A549 (cell line): Measurements from ENCODE around the gene SPTSSA.

ENCODE experiments used
- ESRRA ChIP-seq: fragments of 150-350 bp; IDR thresholded peaks from 2 replicates; pipeline ENCODE4 v1.6.1; 2014; ENCODE audit warnings: mild to moderate bottlenecking, low read length, borderline replicate concordance
- FOSL2 ChIP-seq, 2 experiments: fragments of 450-650 bp in 1 of 2; fragments of >200 bp in 1 of 2; sonication (Bioruptor Twin) in 1 of 2; formaldehyde crosslinking; IDR thresholded peaks; 2 replicates each; pipeline versions ENCODE4 v1.5.0 to v1.6.1; 2016 to 2020; ENCODE audit warnings: mild to moderate bottlenecking in 1 of 2, moderate library complexity in 1 of 2
- HOXA7 ChIP-seq: fragments of 250-450 bp; sonication (Bioruptor Pico); IDR thresholded peaks from 2 replicates; pipeline ENCODE4 v1.5.0; 2020; ENCODE audit warnings: mild to moderate bottlenecking, moderate library complexity
- PHF8 ChIP-seq: fragments of 200-600 bp; sonication (generic); IDR thresholded peaks from 2 replicates; pipeline ENCODE4 v1.6.1; 2016; ENCODE audit warnings: low read depth, mild to moderate bottlenecking, antibody characterized with exemption, moderate library complexity, borderline replicate concordance
- POLR2A ChIP-seq: IDR thresholded peaks from 2 replicates; pipeline ENCODE4 v1.6.1; 2012; ENCODE audit warnings: mild to moderate bottlenecking, low read length
- RFX5 ChIP-seq: fragments of 450-650 bp; IDR thresholded peaks from 2 replicates; pipeline ENCODE4 v1.7.1; 2014; ENCODE audit warnings: antibody characterized with exemption, mild to moderate bottlenecking, moderate library complexity
- ZC3H11A ChIP-seq: fragments of 450-650 bp; IDR thresholded peaks from 2 replicates; pipeline ENCODE4 v1.6.1; 2014; ENCODE audit warnings: antibody characterized with exemption, mild to moderate bottlenecking
- TF ChIP-seq, protein P1 (sequence below): fragments of >200 bp; sonication (Bioruptor Twin); formaldehyde crosslinking; IDR thresholded peaks from 3 replicates; pipeline ENCODE4 v1.5.1; 2016
- TF ChIP-seq, protein P2 (sequence below): IDR thresholded peaks from 2 replicates; pipeline ENCODE4 v1.6.1; 2012

DNA sequence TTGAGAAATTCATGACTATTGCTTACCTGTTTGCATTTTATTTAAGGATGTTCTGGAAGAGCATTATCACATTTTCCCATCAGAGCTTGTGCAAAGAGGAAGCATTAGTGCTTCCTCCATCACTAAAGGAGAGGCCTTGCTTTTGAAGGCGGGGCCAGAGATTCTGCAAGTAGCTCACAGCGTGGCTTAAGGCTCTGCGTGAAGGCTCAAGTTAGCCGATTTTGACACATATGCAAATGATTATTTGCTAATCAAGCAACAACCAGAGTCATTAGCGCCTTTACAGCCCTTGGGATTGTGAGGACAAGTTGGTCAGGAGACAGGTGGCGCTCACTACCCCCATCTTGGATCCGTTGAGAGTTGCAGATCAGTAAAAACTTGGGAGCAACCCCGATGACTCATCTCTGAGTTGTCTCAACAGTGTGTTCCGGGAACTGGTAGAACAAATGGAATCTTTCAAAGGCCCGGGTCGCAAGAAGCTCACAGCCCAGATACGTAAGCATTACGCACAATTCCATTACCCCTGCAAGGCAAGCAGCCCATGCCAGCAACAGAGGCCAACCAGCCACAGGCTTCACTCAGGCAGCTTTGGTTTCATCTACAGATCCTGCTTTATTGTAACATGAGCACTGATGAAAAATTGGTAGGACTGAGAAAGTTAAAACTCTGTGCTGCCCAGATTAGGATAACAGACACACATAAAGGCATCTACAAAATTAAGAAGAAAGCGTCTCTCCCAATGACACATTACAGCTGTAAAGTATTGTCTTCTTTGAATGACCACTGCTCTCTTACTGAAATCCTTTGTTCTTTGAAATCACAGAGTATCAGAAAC, 34.9 kb upstream of the SPTSSA start:
- TF ChIP-seq, protein P1, sequence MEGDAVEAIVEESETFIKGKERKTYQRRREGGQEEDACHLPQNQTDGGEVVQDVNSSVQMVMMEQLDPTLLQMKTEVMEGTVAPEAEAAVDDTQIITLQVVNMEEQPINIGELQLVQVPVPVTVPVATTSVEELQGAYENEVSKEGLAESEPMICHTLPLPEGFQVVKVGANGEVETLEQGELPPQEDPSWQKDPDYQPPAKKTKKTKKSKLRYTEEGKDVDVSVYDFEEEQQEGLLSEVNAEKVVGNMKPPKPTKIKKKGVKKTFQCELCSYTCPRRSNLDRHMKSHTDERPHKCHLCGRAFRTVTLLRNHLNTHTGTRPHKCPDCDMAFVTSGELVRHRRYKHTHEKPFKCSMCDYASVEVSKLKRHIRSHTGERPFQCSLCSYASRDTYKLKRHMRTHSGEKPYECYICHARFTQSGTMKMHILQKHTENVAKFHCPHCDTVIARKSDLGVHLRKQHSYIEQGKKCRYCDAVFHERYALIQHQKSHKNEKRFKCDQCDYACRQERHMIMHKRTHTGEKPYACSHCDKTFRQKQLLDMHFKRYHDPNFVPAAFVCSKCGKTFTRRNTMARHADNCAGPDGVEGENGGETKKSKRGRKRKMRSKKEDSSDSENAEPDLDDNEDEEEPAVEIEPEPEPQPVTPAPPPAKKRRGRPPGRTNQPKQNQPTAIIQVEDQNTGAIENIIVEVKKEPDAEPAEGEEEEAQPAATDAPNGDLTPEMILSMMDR, result peak; percentile 42
- TF ChIP-seq RFX5, result no peak
- peak; percentile 91 for TF ChIP-seq FOSL2 (IDR thresholded peaks at IDR 0.05)
- TF ChIP-seq FOSL2 (CRISPR knock-in tag; IDR thresholded peaks at IDR 0.05), result peak; percentile 99
- peak; percentile 42 for TF ChIP-seq POLR2A
- TF ChIP-seq HOXA7 (CRISPR knock-in tag), result peak; percentile 51; the same call in 1 of the 2 replicates
- no peak for TF ChIP-seq ESRRA
- TF ChIP-seq, protein P2, sequence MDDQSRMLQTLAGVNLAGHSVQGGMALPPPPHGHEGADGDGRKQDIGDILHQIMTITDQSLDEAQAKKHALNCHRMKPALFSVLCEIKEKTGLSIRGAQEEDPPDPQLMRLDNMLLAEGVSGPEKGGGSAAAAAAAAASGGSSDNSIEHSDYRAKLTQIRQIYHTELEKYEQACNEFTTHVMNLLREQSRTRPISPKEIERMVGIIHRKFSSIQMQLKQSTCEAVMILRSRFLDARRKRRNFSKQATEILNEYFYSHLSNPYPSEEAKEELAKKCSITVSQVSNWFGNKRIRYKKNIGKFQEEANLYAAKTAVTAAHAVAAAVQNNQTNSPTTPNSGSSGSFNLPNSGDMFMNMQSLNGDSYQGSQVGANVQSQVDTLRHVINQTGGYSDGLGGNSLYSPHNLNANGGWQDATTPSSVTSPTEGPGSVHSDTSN, result peak; percentile 64; the same call in 1 of the 2 replicates
- TF ChIP-seq ZC3H11A, result no peak
- TF ChIP-seq PHF8, result no peak
